Right lung (tissue), 10 donors: ENCODE results near the gene DSTYK. TPM values are rescaled to one million over a fixed set of nuclear protein-coding genes. Genes with fewer than 3 reads are reported as not detected.

ENCODE experiments used
- DNase-seq, 2 donors: peaks; one replicate each; pipeline ENCODE4 v3.0.0-alpha.2; 2013
- long read RNA-seq, 8 donors: transcript quantifications; one replicate each; lab custom pipeline, GENCODE V29; 2026
- polyA plus RNA-seq, 5 donors: library from polyadenylated mRNA; unstranded; fragments of 120-200 nt; gene quantifications; one replicate each; pipeline versions ENCODE4 v1.2.1 to v1.2.3, GENCODE V29; 2013; ENCODE audit warnings: inconsistent platforms in 1 of 5, low replicate concordance in 1 of 5; ENCODE audit not compliant: insufficient read length in 5 of 5, insufficient read depth in 1 of 5

DSTYK gene, protein sequence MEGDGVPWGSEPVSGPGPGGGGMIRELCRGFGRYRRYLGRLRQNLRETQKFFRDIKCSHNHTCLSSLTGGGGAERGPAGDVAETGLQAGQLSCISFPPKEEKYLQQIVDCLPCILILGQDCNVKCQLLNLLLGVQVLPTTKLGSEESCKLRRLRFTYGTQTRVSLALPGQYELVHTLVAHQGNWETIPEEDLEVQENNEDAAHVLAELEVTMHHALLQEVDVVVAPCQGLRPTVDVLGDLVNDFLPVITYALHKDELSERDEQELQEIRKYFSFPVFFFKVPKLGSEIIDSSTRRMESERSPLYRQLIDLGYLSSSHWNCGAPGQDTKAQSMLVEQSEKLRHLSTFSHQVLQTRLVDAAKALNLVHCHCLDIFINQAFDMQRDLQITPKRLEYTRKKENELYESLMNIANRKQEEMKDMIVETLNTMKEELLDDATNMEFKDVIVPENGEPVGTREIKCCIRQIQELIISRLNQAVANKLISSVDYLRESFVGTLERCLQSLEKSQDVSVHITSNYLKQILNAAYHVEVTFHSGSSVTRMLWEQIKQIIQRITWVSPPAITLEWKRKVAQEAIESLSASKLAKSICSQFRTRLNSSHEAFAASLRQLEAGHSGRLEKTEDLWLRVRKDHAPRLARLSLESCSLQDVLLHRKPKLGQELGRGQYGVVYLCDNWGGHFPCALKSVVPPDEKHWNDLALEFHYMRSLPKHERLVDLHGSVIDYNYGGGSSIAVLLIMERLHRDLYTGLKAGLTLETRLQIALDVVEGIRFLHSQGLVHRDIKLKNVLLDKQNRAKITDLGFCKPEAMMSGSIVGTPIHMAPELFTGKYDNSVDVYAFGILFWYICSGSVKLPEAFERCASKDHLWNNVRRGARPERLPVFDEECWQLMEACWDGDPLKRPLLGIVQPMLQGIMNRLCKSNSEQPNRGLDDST
- 10 to 100 TPM; 13.2 to 18.2 (median 16.1) TPM for polyA plus RNA-seq
- long read RNA-seq, donor 1, full-length matches to known transcripts, result 2 of 2 reads
- long read RNA-seq, donor 1, partial matches to known transcripts, result 0 of 2 reads
- long read RNA-seq, donor 1, other reads (novel, unspliced or antisense), result 0 of 2 reads
- long read RNA-seq, donor 2, full-length matches to known transcripts, result 2 of 7 reads
- long read RNA-seq, donor 2, partial matches to known transcripts, result 5 of 7 reads
- long read RNA-seq, donor 2, other reads (novel, unspliced or antisense), result 0 of 7 reads
- long read RNA-seq, donor 3, full-length matches to known transcripts, result 1 of 1 reads
- long read RNA-seq, donor 3, partial matches to known transcripts, result 0 of 1 reads
- long read RNA-seq, donor 3, other reads (novel, unspliced or antisense), result 0 of 1 reads
- long read RNA-seq, donor 4, full-length matches to known transcripts, result 1 of 1 reads
- long read RNA-seq, donor 4, partial matches to known transcripts, result 0 of 1 reads
- long read RNA-seq, donor 4, other reads (novel, unspliced or antisense), result 0 of 1 reads
- long read RNA-seq, donor 5, full-length matches to known transcripts, result 2 of 2 reads
- long read RNA-seq, donor 5, partial matches to known transcripts, result 0 of 2 reads
- long read RNA-seq, donor 5, other reads (novel, unspliced or antisense), result 0 of 2 reads
- long read RNA-seq, donor 6, full-length matches to known transcripts, result 1 of 1 reads
- long read RNA-seq, donor 6, partial matches to known transcripts, result 0 of 1 reads
- long read RNA-seq, donor 6, other reads (novel, unspliced or antisense), result 0 of 1 reads
- long read RNA-seq, donor 7, full-length matches to known transcripts, result 1 of 1 reads
- long read RNA-seq, donor 7, partial matches to known transcripts, result 0 of 1 reads
- long read RNA-seq, donor 7, other reads (novel, unspliced or antisense), result 0 of 1 reads
- long read RNA-seq, donor 8, full-length matches to known transcripts, result 2 of 2 reads
- long read RNA-seq, donor 8, partial matches to known transcripts, result 0 of 2 reads
- long read RNA-seq, donor 8, other reads (novel, unspliced or antisense), result 0 of 2 reads

DNA sequence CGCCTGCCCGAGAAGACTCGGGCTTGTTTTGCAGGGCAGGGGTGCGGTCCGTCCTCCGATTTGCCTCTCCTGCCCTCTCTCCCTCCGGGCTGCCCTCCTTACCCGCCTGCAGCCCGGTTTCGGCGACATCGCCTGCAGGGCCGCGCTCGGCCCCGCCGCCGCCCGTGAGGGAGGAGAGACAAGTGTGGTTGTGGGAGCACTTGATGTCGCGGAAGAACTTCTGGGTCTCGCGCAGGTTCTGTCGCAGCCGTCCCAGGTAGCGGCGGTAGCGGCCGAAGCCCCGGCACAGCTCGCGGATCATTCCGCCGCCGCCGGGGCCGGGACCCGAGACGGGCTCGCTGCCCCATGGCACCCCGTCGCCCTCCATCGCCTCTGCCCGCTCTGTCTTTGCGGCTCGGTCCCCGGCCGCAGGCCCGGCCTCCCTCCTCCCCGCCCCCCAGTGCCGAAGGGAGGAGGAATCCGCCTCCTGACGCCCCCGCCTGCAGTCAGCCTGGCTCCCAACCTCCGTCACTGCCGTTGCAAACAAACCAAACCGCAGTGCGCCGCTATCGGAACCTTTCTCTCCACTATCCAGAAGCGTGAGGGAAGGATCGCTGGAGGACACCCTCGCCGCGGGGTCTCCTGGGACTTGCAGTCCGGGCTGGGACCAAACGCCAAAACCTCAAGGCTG is at the start of gene DSTYK:
TSS of gene DSTYK (minus strand) at position 534 of the 670 bp plus-strand sequence. CDS start at position 367, 167 bp downstream.
- DNase-seq, result peak; percentile 93 to 95

DNA sequence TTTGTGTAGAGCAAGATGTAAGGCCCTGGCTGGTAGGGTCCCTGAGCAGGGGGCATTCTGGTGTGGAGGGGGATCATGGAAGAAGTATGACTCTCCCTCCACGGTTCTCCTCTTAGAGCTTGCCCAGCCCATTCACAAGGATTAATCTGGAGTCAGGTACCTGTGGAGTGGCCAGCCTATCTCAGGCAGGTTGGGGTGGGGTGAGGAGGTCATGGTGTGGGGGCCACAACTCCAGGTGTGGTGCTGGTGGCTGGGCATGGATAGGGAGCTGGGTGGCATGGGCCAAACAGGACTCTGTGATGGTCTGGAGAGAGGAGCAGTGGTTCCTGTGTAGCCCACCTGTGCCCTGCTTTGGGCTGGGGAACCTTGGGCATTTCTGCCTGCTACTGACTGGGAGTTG is 48.5 kb upstream of the DSTYK start:
- DNase-seq, result no peak

DNA sequence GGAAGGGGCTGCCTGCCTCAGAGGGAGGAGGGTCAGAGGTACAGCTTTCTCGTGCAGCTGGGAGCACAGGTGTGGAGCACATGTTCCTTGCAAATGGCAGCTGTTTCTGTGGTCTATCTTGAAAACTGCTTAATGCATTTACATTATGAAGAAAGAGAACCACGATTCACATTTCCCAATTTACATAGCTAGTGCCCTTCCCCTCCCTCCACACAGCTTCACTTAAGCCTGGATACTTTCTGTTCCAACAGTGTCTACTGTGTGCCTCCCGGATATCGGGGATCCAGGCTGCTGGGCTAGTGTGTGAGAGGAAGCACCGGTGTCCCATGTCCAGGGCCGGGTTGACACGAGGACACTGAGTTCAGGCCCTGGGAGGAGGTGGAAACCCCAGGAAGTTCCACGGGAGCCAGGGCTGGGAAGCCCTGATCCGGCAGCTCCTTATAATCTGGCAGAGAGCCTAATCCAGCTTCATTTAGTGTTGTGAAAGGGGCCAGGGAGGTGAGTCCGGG is 47.9 kb upstream of the DSTYK start:
- no peak for DNase-seq

DNA sequence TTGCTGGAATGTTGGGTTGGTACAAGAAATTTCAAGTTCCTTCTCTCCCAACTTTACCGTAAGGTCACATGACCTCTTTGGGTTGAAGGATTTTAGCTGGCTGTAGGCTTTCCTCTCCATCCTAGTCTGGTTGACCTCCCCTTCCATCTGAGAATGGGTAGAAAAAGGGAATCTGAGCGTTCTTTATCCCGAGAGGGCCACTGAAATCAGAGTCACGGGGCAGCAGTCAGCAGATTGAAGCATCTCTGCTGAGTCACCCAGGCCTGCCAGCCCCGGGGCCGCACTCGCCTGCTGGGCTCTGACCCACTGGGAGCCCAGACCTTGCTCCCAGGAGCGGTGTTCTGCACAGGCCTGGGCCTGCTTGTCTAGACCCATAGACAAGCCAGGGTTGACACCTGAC is 47.2 kb upstream of the DSTYK start:
- DNase-seq, result no peak

DNA sequence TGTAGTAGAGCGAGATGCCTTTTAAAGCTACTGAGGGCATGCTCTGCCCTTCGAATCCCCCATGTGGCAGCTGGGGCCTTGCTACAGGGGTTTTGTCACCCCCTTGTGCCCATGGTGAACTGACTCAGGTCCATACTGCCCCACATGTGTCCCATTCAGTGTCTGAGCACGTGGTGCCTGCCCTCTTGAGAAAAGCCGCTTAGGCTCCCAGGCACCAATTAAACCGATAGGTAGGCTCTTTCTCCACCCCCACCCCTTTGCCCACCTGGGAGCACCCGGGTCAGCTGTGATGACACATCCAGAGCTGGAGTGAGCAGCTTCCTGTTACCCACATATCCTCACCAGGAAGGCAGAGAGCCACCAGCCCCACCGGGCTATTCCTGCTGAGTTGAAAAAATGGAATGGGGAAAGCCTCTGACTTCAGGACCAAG is 46.8 kb upstream of the DSTYK start:
- no peak for DNase-seq

DNA sequence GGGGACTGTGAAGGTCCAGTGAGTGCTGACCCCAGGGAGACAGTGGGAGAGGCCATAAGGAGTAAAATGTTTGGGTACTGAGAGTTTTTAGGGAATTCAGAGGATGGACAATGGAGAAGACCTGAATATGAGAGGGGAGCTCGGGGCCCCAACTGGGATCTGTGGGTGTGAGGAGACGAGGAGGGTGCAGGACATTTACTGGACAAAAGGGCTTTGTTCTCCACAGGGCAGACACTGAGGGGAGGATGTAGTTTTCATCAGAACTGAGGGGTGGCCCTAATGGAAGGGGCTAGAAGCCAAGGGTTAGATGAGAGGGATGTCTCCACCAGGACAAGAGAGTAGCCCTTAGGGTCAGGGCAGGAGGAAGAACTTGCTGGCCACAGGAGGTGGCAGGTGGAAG is 46.2 kb upstream of the DSTYK start:
- no peak for DNase-seq

DNA sequence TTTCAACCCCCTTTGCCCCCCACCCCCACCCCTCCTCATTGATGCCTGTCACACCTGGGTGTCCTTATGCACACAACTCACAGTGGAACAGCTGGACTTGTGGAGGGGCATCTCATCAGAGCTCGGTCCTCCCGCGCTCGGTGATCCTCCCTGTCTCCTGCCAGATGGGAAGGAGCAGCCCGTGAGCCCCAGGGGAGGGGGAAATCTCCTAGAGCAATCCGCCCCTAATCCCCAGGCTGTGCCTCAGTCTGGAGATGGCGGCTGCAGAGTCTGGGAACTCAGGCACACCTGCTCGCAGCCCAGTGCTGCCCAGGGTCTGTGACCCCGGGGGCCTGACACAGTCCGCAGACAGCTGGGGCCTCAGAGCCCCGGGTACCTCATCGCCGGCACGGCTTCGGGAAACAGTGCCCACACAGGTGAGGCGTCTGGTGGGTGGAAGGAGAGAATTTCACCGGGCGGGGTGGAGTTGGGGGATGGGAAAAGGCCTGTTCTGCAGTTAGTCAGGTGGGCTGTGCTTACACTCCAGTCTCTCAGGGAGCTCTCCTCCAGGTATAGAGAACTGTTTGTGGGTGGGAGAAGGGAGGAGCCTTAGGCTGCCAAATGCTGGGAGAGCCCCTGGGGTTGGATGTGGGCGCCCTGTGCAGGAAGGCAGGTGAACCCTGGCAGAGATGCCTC is 45.6 kb upstream of the DSTYK start:
- no peak for DNase-seq

DNA sequence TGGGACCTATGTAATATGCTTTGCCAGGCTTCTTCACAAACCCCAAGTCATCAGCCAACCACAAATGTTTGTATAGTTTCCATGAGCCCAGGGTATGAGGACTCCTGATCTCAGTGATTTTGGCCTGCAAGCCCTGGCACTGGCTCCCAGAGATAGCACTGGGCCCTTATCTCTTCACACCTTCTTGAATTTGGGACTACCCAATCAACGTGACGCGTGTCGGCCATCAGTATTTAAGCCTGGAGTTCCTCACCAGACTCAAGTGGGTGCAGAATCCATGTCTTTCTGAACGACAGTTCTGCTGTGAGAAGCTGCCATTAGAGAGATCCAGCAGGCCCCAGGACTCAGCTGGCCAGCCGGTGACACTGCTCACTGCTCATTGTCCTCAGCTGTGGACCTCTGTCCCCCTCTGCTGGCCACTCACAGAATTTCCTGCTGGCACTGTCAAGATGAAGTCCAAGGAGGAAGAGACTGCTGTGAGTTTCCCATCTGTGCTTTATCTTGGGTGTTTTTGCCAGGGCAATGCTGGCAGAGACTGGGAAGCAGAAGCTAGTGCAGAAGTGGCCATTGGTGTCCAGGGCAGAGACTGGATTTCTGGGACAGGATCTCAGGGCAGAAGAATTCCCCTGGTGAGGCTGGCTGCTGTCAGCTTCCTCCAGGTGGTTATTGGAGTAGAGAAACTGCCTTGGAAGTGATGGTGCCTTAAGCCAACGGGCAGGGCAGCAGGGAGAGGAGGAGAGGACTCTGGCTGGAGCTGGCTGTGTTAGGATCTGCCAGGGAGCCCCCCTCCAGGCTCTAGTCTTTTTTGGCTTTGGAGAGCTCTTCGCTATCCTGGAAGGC is 44.7 kb upstream of the DSTYK start:
- DNase-seq, result peak; percentile 81 to 86

DNA sequence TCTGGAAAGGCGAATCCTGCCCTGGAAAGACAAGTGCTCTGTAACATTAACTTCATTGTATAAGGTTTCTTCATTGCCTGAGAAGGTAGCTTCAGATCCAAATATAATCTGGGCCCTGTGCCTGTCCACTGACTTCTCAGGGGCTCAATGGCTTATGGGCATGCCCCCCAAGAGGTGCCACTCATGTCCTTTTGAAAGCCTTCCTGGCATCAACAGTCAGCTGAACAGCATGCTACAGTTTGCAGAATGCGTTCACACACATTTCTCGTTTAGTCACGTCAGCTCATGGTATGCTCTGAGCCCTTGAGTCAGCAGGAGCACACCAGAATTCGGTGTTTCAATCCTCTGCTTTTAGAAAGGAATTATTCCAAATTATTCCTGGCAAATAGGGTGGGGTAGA is 40.1 kb upstream of the DSTYK start:
- no peak for DNase-seq

DNA sequence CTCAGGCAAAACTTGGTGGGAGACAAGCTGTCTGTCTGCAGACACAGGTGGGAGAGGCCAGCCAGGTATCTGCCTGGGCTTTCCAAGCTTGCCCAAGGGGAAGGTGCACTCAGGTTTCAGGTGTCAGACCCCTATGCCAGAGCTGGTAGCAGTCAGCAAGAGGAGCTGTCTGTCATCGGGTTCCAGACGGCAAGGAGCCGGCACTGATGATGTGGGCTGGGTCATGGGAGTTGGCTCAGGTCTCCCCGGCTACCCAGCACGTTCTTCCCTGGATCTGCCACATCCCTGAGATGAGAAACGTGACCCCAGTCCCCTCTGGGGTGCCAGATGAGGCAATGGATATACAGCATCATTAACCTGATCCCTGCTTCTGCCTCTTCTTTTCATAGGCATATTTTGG is 39.2 kb upstream of the DSTYK start:
- DNase-seq, result no peak

DNA sequence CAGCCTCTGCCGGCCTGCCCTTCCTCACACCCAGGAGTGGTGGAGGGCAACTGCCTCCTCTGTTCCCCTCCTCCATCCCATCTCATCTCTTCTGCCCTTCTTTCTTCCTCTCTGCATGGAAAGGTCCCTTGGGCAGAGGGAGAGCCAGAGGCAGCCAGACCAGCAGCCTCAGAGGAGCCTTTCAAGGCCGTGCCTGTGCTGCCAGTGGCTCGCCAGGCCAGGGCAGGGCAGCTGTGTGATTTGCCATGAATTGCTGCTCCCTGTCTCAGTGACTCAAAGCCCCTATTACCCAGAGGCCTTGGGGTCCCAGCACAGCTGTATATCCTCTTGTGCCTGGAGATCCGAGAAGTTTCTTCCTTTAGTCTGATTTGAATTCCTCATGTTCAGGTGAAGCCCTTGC is 38.1 kb upstream of the DSTYK start:
- DNase-seq, result no peak

DNA sequence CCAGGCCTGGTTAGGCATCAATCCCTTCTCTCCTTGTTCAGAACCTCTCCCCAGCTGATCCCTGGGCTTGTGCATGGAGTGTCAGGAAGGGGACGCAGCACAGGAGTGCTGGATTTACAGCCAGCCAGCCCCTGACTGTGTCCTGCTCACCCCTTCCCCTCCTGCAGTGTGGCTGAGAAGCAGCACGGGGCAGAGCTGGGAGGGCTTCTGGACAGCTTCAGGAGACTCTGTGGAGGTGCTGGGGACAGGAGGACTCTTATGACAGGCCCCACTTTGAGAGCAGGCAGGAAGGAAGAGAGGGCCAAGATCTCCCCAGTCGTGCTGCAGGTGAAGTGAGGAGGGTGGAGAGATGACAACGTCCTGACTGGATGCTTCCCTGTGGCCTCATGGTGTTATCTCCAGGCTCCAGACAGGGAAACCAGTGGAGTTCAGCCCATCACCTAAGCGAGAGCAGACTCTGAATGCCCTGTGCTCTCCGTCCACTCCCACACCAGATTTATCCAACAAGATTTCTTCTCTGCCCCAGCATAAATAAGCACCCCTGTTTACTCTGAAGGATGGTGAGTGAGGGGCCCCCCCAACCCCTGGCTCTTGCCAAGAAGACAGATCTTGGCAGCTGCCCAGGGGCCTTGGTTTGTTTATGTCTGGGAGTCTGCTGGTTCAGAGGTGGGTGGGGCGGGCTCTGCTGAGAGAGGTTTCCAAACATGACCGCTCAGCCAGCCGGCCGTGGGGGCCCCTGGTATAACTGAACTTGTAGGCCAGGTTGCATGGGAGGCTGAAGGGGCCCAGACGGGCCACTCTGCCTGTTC is 37.5 kb upstream of the DSTYK start:
- peak; percentile 57 to 71 for DNase-seq

DNA sequence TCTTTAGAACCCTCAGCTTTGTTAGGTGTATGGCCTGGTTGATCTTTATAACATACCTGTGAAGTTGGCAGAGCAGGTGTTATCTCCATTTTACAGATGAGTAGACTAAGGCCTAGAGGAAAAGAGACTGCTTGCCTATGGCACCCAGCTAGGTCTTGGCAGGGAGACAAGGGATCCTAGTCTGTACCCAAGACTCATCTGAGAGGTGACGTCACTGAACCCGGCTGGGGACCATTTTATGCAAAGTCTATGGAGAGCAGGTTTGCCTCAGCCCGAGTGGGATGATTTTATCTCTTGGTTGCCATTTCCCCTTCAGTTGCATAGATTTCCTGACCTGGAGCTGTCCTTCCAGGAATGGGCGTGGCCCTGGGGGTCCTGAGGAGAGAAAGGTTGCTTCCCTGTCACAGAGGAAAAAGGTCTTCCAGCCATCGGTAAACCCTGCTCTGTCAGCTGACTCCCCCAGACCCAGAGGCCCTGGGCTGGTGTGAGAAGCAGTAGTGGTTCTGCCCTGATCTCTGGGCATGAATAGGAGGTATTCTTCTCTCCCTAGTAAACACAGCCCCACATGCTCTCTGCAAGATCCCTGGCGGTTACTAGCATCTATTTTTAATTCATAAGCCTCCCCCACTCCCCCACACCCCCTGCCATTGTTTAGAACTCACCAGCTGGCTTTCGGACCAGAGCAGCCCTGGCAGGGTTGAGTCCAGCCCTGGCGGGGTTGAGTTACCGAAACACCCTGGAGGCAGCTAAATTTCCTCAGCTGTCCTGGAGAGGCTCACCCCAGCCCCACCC is 35.8 kb upstream of the DSTYK start:
- DNase-seq, result no peak

DNA sequence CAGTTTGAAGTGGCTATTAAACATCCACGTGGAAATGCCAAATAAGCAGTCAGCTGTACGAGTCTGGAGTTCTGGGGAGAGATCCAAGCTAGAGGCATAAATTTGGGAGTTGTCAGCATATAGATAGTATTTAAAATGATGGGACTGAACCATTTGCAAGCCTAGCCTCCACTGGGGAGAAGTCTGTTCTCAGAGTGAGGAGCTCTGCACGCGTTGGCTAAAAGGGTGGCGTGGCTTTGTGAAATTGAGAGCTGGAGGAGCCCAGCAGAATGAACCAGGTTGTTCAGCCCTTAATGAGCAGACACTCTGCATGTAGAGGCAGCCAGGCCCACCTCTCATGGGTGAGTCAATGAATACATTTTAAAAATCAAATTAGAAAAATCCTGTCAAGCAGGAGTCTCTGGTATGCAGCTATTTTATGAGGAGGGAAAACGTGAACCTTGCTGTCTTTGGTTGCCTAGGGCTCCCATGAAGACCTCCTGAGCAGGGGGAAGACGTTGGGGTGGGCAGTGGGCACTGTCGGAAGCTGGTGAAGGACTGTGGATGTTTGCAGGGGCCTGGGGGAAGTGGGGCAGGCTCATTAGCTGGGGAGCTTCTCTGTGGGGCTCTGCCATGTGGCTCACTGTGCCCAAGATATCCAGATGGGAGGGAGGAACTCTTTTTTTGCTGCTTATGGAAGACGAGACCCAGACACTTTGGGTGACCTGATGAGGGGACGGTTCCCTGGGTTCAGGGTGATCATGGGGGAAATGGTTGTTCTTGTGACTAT is 35.0 kb upstream of the DSTYK start:
- no peak for DNase-seq

DNA sequence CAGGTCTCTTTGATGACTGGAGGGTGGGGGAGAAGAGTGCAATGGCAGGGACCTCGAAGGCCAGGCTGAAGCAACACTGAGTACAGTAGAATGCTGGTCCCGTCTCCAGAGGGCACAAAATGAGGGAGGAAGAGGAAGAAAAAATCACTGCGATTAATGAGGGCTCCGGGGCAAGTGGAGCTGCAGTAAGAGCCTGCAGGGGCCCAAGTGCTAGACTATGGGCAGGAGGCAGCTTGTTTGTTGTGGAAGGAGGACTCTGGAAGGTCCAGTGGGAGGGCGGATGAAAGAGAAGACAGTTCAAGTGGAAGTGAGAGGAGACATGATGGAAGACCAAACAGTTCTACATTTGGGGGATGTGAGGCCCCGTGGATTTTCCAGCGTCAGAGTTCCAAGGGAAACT is 33.6 kb upstream of the DSTYK start:
- DNase-seq, result no peak
